Pancreas (tissue), 10 donors: ENCODE results near the gene KCNQ1OT1. TPM values are rescaled to one million over a fixed set of nuclear protein-coding genes. Genes with fewer than 3 reads are reported as not detected.

Source experiments
- ATAC-seq, 4 donors: fragments of 200-7000 bp; cut with Tn5 transposase; one replicate each; pipeline versions ENCODE4 v1.8.0 to v1.9.1; 2020; ENCODE audit warnings: mild to moderate bottlenecking in 4 of 4, moderate library complexity in 4 of 4
- DNase-seq, 6 donors: peaks; one replicate each; pipeline ENCODE4 v3.0.0-alpha.2; 2020
- FAIRE-seq: peaks from 2 replicates; lab custom pipeline; 2012; peaks lifted over from hg19 to GRCh38; lab: Jason Lieb, UNC
- H3K27ac ChIP-seq, 4 donors: fragments of 200-600 bp; sonication (generic); 1 replicate in 3 of 4; 2 replicates in 1 of 4; pipeline versions ENCODE4 v1.5.0 to v1.8.0; 2020
- H3K27me3 ChIP-seq, 4 donors: fragments of 200-600 bp; one replicate each; pipeline ENCODE4 v1.8.0; 2021
- H3K36me3 ChIP-seq, 3 donors: fragments of 200-600 bp; sonication (generic) in 1 of 3; one replicate each; pipeline versions ENCODE4 v1.5.0 to v1.8.0; 2020 to 2021
- H3K4me1 ChIP-seq, 3 donors: fragments of 200-600 bp; one replicate each; pipeline ENCODE4 v1.8.0; 2021
- H3K4me3 ChIP-seq, 4 donors: fragments of 200-600 bp; sonication (generic) in 2 of 4; one replicate each; pipeline versions ENCODE4 v1.5.0 to v1.8.0; 2020 to 2021
- H3K9me3 ChIP-seq, 4 donors: fragments of 200-600 bp; one replicate each; pipeline ENCODE4 v1.8.0; 2021
- CTCF ChIP-seq, 4 donors: fragments of 200-600 bp; sonication (generic) in 3 of 4; IDR thresholded peaks; one replicate each; pipeline versions ENCODE4 v1.5.0 to v1.8.0; 2021; ENCODE audit warnings: antibody characterized with exemption in 4 of 4
- WGBS, 2 donors: extraction: QIAGEN DNeasy Blood & Tissue Kit; methylation state at CpG; one replicate each; pipeline ENCODE4 v1.1.7; 2013; 5-methylcytosine and 5-hydroxymethylcytosine counted together
- intact Hi-C, 3 donors: fragments of 100-400 bp; cut with DNase I; formaldehyde crosslinking; loops; one replicate each; pipeline versions ENCODE4 v1.11.1 to v1.14.2; 2022
- polyA plus RNA-seq, 2 donors: library from polyadenylated mRNA; stranded (reverse); fragments of 200-250 nt; gene quantifications; one replicate each; pipeline ENCODE4 v1.2.3, GENCODE V29; 2013
- total RNA-seq, 6 donors: library from RNA; stranded (reverse); fragmentation: NEBNext Ultra II Directional in 4 of 6; extraction: Animal tissue kit (Norgen Biotek cat#: 25700) in 4 of 6; gene quantifications; one replicate each; pipeline versions ENCODE4 v1.2.1 to v1.2.4, GENCODE V29; 2021 to 2023
- donor health status: healthy with polysubstance abuse.
- donor health status: DM: no; HTN: no; CAD: no; lungs with moderate emphysema.
- donor health status: DM: no; HTN: no; CAD: no.
- donor health status: control.
- donor health status: control.
- donor health status: Bipolar disorder and iron deficiency.
- donor health status: DM: yes; HTN: yes; CAD: no.
- donor health status: DM: no; HTN: no; CAD: no.
- donor health status: DM: no; HTN: no; CAD: no.
- donor health status: DM: yes; HTN: yes; CAD: no.

KCNQ1OT1 gene
- total and polyA plus RNA-seq, 8 donors = 0.31 to 1.9 (median 1.4) TPM

- DNase-seq (peak in 2 of 6 donors; percentile 12 to 50), FAIRE-seq (no peak), ATAC-seq (no peak)
- 88 to 92% methylated on average over 28 of the region's 28 CpGs for WGBS, 2 donors
- Histone ChIP-seq H3K4me3 (no peak overlapping the region), H3K9me3 (no peaks in the 10 kb centered on the region), H3K36me3 (peaks cover 0 to 21% (median 0%) of the 10 kb centered on the region in 3 donors), H3K27ac (no peak overlapping the region), H3K4me1 (no peaks in the 10 kb centered on the region), H3K27me3 (no peaks in the 10 kb centered on the region)
- no peak for TF ChIP-seq CTCF (IDR thresholded peaks at IDR 0.05)
- intact Hi-C loops = no loop called here
Measured at GRCh38 chr11:2590965-2591754, 108.6 kb downstream of the KCNQ1OT1 start.

- H3K27ac ChIP-seq = no peak overlapping the region
- no peaks in the 10 kb centered on the region for H3K4me1 ChIP-seq
- H3K4me3 ChIP-seq = no peak overlapping the region
- WGBS, 2 donors = 93% methylated on average over 13 of the region's 13 CpGs
- ATAC-seq (no peak), DNase-seq (peak in 2 of 6 donors; percentile 8 to 32), FAIRE-seq (no peak)
- intact Hi-C loops = no loop called here
- peaks cover 0 to 21% (median 0%) of the 10 kb centered on the region in 3 donors for H3K36me3 ChIP-seq
- H3K9me3 ChIP-seq = no peaks in the 10 kb centered on the region
- TF ChIP-seq CTCF (IDR thresholded peaks at IDR 0.05) = no peak
- no peaks in the 10 kb centered on the region for H3K27me3 ChIP-seq
Measured at GRCh38 chr11:2590131-2590964, 109.4 kb downstream of the KCNQ1OT1 start.

- no peak for ATAC-seq
Measured at GRCh38 chr11:2589538-2589934, 110.3 kb downstream of the KCNQ1OT1 start.

GRCh38 chr11:2588809-2589537 is 110.8 kb downstream of the KCNQ1OT1 start:
- DNase-seq = peak in 3 of 6 donors; percentile 13 to 44 (median 21)
- no peak for TF ChIP-seq CTCF (IDR thresholded peaks at IDR 0.05)
- Histone ChIP-seq H3K4me1 (no peaks in the 10 kb centered on the region), H3K27me3 (no peaks in the 10 kb centered on the region), H3K27ac (no peak overlapping the region), H3K36me3 (peaks cover 0 to 21% (median 0%) of the 10 kb centered on the region in 3 donors), H3K4me3 (no peak overlapping the region), H3K9me3 (no peaks in the 10 kb centered on the region)
- intact Hi-C loops = no loop called here
- no peak for ATAC-seq
- no peak for FAIRE-seq
- WGBS, 2 donors = 94% methylated on average over 29 of the region's 29 CpGs

More at GRCh38 chr11:2589538-2589934, 110.3 kb downstream of the KCNQ1OT1 start:
- Histone ChIP-seq H3K4me1 (no peaks in the 10 kb centered on the region), H3K4me3 (no peak overlapping the region), H3K27me3 (no peaks in the 10 kb centered on the region), H3K9me3 (no peaks in the 10 kb centered on the region), H3K27ac (no peak overlapping the region), H3K36me3 (peaks cover 0 to 21% (median 0%) of the 10 kb centered on the region in 3 donors)
- FAIRE-seq (no peak), DNase-seq (peak in 1 of 6 donors; percentile 35)
- intact Hi-C loops = no loop called here
- WGBS, 2 donors = 94 to 95% methylated on average over 12 of the region's 12 CpGs
- TF ChIP-seq CTCF (IDR thresholded peaks at IDR 0.05) = no peak
